HG02840 (cell line): ENCODE data around the gene POLR3GL.
"Not testable (repeated sequence)": the region's sequence is repeated elsewhere in the genome, so short reads cannot be mapped to it uniquely, and the experiment has no call there.

Experiments used
- ATAC-seq: cut with Tn5 transposase; IDR thresholded peaks from one replicate; pipeline ENCODE4 v1.9.1; 2021; ENCODE audit warnings: mild to moderate bottlenecking, moderate library complexity, moderate number of reproducible peaks; ENCODE audit not compliant: unreplicated experiment, low FRiP score

POLR3GL gene

GRCh38 chr1:145964328-145965118 lies at the start of gene POLR3GL, which contains the start of gene ANKRD34A:
Gene POLR3GL, plus strand, starts transcription at chr1:145964690. Its CDS starts 10,176 bp downstream, at chr1:145974866.
Gene ANKRD34A, minus strand, starts transcription at chr1:145964575. Its CDS starts 2,816 bp downstream, at chr1:145961759.
- peak; percentile 92 for ATAC-seq

- no peak for ATAC-seq
These were observed 47.7 kb upstream of the POLR3GL start for GRCh38 chr1:145916745-145917144.

GRCh38 chr1:145917595-145917994 lies 46.9 kb upstream of the POLR3GL start:
- ATAC-seq, result no peak

GRCh38 chr1:145918144-145918991 lies 46.1 kb upstream of the POLR3GL start, which contains the start of gene PEX11B:
Gene PEX11B, minus strand, starts transcription at chr1:145918717. Its CDS starts 29 bp downstream, at chr1:145918688.
- peak; percentile 79 for ATAC-seq

- no peak for ATAC-seq
These were observed 45.2 kb upstream of the POLR3GL start for GRCh38 chr1:145918992-145919939.

- ATAC-seq, result not testable (repeated sequence)
These were observed 44.2 kb upstream of the POLR3GL start for GRCh38 chr1:145920297-145920696.

GRCh38 chr1:145922266-145922665 lies 42.2 kb upstream of the POLR3GL start:
- ATAC-seq, result no peak

GRCh38 chr1:145926686-145927062 lies 37.8 kb upstream of the POLR3GL start:
- no peak for ATAC-seq

- ATAC-seq, result peak; percentile 94
These were observed 37.2 kb upstream of the POLR3GL start, which contains the start of gene RBM8A for GRCh38 chr1:145927063-145927886. Gene RBM8A, minus strand, starts transcription at chr1:145927484. Its CDS starts 58 bp downstream, at chr1:145927426.

- ATAC-seq, result no peak
These were observed 36.4 kb upstream of the POLR3GL start for GRCh38 chr1:145927916-145928643.

- not testable (repeated sequence) for ATAC-seq
These were observed 31.9 kb upstream of the POLR3GL start for GRCh38 chr1:145932522-145933009.

- ATAC-seq, result no peak
These were observed 28.8 kb upstream of the POLR3GL start for GRCh38 chr1:145935708-145936107.

- ATAC-seq, result no peak
These were observed 28.2 kb upstream of the POLR3GL start for GRCh38 chr1:145936247-145936646.

- no peak for ATAC-seq
These were observed 27.1 kb upstream of the POLR3GL start for GRCh38 chr1:145937436-145937835.

GRCh38 chr1:145942405-145942804 lies 22.1 kb upstream of the POLR3GL start:
- no peak for ATAC-seq

GRCh38 chr1:145942871-145943270 lies 21.6 kb upstream of the POLR3GL start:
- no peak for ATAC-seq

- ATAC-seq, result no peak
These were observed 20.0 kb upstream of the POLR3GL start for GRCh38 chr1:145944532-145944931.

- ATAC-seq, result no peak
These were observed 18.0 kb upstream of the POLR3GL start for GRCh38 chr1:145946477-145946986.
